HepG2 (cell line): ENCODE measurements around the gene CTU2. TPM values are rescaled to one million over a fixed set of nuclear protein-coding genes. Genes with fewer than 3 reads are reported as not detected.

Source experiments
- ATAC-seq: fragments of 200-7000 bp; cut with Tn5 transposase; 3 replicates; pipeline ENCODE4 v1.9.1; 2020; ENCODE audit warnings: mild to moderate bottlenecking, moderate library complexity
- BruUV-seq: library from RNA; stranded (reverse); fragments of 400-500 nt; replicated peaks from 2 replicates; lab custom pipeline; 2021; lab: Mats Ljungman, UMichigan
- CTCF ChIA-PET: fragments of 300-600 bp; formaldehyde crosslinking; extraction: SDS; loops from one replicate; lab custom pipeline; 2021; ENCODE audit warnings: low total read pairs, inconsistent platforms, low intra/inter-chr PET ratio; lab: Yijun Ruan, JAX
- POLR2A ChIA-PET: fragments of 350-600 bp; sonication (Branson Sonifier 250); formaldehyde crosslinking; loops from one replicate; lab custom pipeline; 2020; ENCODE audit warnings: antibody characterized with exemption, inconsistent platforms; lab: Yijun Ruan, JAX
- DNase-seq: peaks from one replicate; pipeline ENCODE4 v3.0.0-alpha.2; 2015; ENCODE audit warnings: low spot score
- FAIRE-seq: peaks from 3 replicates; lab custom pipeline; 2011; peaks lifted over from hg19 to GRCh38; lab: Jason Lieb, UNC
- H2AFZ ChIP-seq: one replicate; pipeline ENCODE4 v1.6.1; 2011; ENCODE audit warnings: low read length, inconsistent platforms
- H3K27ac ChIP-seq: fragments of 300-600 bp; 3 replicates; pipeline ENCODE4 v1.8.0; 2011; ENCODE audit warnings: mixed run types, mild to moderate bottlenecking, mixed read lengths, low read length, inconsistent platforms; ENCODE audit not compliant: insufficient read depth; ENCODE audit errors: extremely low read length
- H3K27me3 ChIP-seq, 2 experiments: fragments of 200-600 bp in 1 of 2; 2 replicates in 1 of 2; 3 replicates in 1 of 2; pipeline versions ENCODE4 v1.6.0 to v1.8.0; 2011; ENCODE audit warnings: low read length in 2 of 2, mild to moderate bottlenecking in 2 of 2, moderate library complexity in 2 of 2, inconsistent platforms in 1 of 2; ENCODE audit not compliant: insufficient read depth in 2 of 2, control insufficient read depth in 1 of 2
- H3K36me3 ChIP-seq, 2 experiments: fragments of 200-600 bp in 1 of 2; replicated peaks in 1 of 2; 2 replicates in 1 of 2; 3 replicates in 1 of 2; pipeline versions ENCODE4 v1.5.1 to v1.8.0; 2011; ENCODE audit warnings: low read length in 2 of 2, inconsistent platforms in 1 of 2; ENCODE audit not compliant: insufficient read depth in 2 of 2, control insufficient read depth in 1 of 2
- H3K4me1 ChIP-seq: 2 replicates; pipeline ENCODE4 v1.5.1; 2012; ENCODE audit warnings: low read length, inconsistent platforms; ENCODE audit not compliant: insufficient read depth
- H3K4me2 ChIP-seq: 2 replicates; pipeline ENCODE4 v1.6.0; 2011; ENCODE audit warnings: low read depth, low read length, inconsistent platforms
- H3K4me3 ChIP-seq, 3 experiments: fragments of 200-600 bp in 1 of 3; sonication (generic), shearing (Covaris generic) in 1 of 3; replicated peaks in 1 of 3; 2 replicates each; pipeline ENCODE4 v1.5.1; 2011 to 2016; ENCODE audit warnings: low read length in 3 of 3, inconsistent platforms in 2 of 3, low read depth in 2 of 3, mild to moderate bottlenecking in 2 of 3, control low read depth in 1 of 3, mixed read lengths in 1 of 3; ENCODE audit not compliant: insufficient read depth in 1 of 3
- H3K79me2 ChIP-seq: one replicate; pipeline ENCODE4 v1.6.1; 2011; ENCODE audit warnings: low read length, inconsistent platforms; ENCODE audit not compliant: insufficient read depth
- H3K9ac ChIP-seq: 2 replicates; pipeline ENCODE4 v1.6.0; 2011; ENCODE audit warnings: mild to moderate bottlenecking, low read depth, low read length, inconsistent platforms; ENCODE audit not compliant: insufficient read depth
- H3K9me3 ChIP-seq: 2 replicates; pipeline ENCODE4 v1.5.1; 2012; ENCODE audit warnings: mild to moderate bottlenecking, low read length
- H4K20me1 ChIP-seq: 2 replicates; pipeline ENCODE4 v1.6.0; 2011; ENCODE audit warnings: inconsistent platforms, mild to moderate bottlenecking, low read length, moderate library complexity; ENCODE audit not compliant: insufficient read depth
- CCDC6 ChIP-seq: sonication (generic); formaldehyde crosslinking; IDR thresholded peaks from 2 replicates; pipeline ENCODE4 v1.8.1; 2022; ENCODE audit warnings: mild to moderate bottlenecking, missing genetic modification reagents, moderate library complexity
- GLI4 ChIP-seq: sonication (generic); formaldehyde crosslinking; IDR thresholded peaks from 2 replicates; pipeline ENCODE4 v1.5.1; 2020; ENCODE audit warnings: missing genetic modification reagents, mild to moderate bottlenecking, moderate library complexity, borderline replicate concordance
- PHF20 ChIP-seq: sonication (generic); formaldehyde crosslinking; IDR thresholded peaks from 2 replicates; pipeline ENCODE4 v1.5.0; 2020; ENCODE audit warnings: mild to moderate bottlenecking, missing genetic modification reagents
- ZC3H4 ChIP-seq: sonication (generic); formaldehyde crosslinking; IDR thresholded peaks from 2 replicates; pipeline ENCODE4 v1.4.0; 2020; ENCODE audit warnings: missing genetic modification reagents, borderline replicate concordance
- ZNF121 ChIP-seq: sonication (generic); formaldehyde crosslinking; IDR thresholded peaks from 2 replicates; pipeline ENCODE4 v1.5.0; 2020; ENCODE audit warnings: mild to moderate bottlenecking, missing genetic modification reagents
- ZNF607 ChIP-seq: sonication (generic); formaldehyde crosslinking; IDR thresholded peaks from 2 replicates; pipeline ENCODE4 v1.5.1; 2020; ENCODE audit warnings: missing genetic modification reagents, mild to moderate bottlenecking, borderline replicate concordance
- WGBS: methylation state at CpG from one replicate; pipeline ENCODE4 v1.1.6; 2017; ENCODE audit warnings: low lambda C conversion rate; 5-methylcytosine and 5-hydroxymethylcytosine counted together
- in situ Hi-C: cut with HindIII; loops from 2 replicates; pipeline ENCODE4 v1.10.0; 2017; ENCODE audit warnings: low pct_unique_long_range_greater_than_20kb; ENCODE audit not compliant: extremely low pct_ligation_motif_present
- intact Hi-C: fragments of 100-400 bp; cut with micrococcal nuclease; formaldehyde crosslinking; loops from one replicate; pipeline ENCODE4 v1.10.0; 2022; ENCODE audit not compliant: unreplicated experiment
- polyA plus RNA-seq, 8 experiments: library from polyadenylated mRNA; depleted of rRNA in 3 of 8; stranded (reverse) in 7 of 8; unstranded in 1 of 8; fragments of >200 nt; fragmentation: Illumina TruSeq in 4 of 8; extraction: Trizol in 4 of 8; gene quantifications; 2 replicates each; pipeline versions ENCODE4 v1.2.1 to v1.2.3, GENCODE V29; 2011 to 2016; ENCODE audit warnings: low read depth in 4 of 8, missing spikeins in 1 of 8, mixed read lengths in 1 of 8; ENCODE audit not compliant: insufficient read depth in 1 of 8
- total RNA-seq, 5 experiments: library from RNA; depleted of rRNA; stranded (reverse); fragments of >200 nt; fragmentation: Illumina TruSeq; extraction: Trizol; gene quantifications; 2 replicates each; pipeline ENCODE4 v1.2.3, GENCODE V29; 2016; ENCODE audit warnings: low read depth in 1 of 5
- TF ChIP-seq, protein P1 (sequence below): sonication (generic); formaldehyde crosslinking; IDR thresholded peaks from 2 replicates; pipeline ENCODE4 v1.5.0; 2020; ENCODE audit warnings: mild to moderate bottlenecking, missing genetic modification reagents

CTU2 gene
- total and polyA plus RNA-seq, 2 of the 13 experiments (the other 11 are each of a cell fraction or from before 2014, with no cell fraction given), result 13.3 to 21.9 TPM

DNA sequence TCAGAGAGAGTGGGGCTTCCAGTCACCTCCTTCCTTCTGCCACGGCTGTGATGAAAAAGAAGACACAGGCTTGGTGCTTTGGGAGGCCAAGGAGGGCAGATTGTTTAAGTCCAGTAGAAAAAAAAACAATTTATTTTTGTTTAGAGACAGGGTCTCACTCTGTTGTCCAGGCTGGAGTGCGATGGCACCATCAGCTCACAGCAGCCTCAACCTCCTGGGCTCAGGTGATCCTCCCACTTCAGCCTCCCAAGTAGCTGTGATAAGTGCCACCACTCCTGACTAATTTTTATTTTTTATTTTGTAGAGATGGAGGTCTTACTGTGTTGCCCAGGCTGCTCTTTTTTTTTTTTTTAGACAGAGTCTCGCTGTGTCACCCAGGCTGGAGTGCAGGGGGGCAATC lies 40.7 kb upstream of the CTU2 start:
- H3K4me2 ChIP-seq, result no peak overlapping the region
- intact Hi-C loops, result no loop called here
- H3K36me3 ChIP-seq, result peaks cover 0 to 7% of the 10 kb centered on the region in 2 experiments; a peak in 3 of 5 replicates
- CTCF ChIA-PET, result no interaction called here
- peaks cover 16% of the 10 kb centered on the region for H4K20me1 ChIP-seq
- no peaks in the 10 kb centered on the region for H3K27me3 ChIP-seq
- H3K4me3 ChIP-seq, result no peak overlapping the region
- H3K79me2 ChIP-seq, result peaks cover 51% of the 10 kb centered on the region
- POLR2A ChIA-PET, result no interaction called here
- no peak for TF ChIP-seq CCDC6 (CRISPR knock-in tag)
- TF ChIP-seq GLI4 (CRISPR knock-in tag), result no peak
- no peak for TF ChIP-seq ZC3H4 (CRISPR knock-in tag)
- no peak for TF ChIP-seq ZNF607
- TF ChIP-seq, protein P1, sequence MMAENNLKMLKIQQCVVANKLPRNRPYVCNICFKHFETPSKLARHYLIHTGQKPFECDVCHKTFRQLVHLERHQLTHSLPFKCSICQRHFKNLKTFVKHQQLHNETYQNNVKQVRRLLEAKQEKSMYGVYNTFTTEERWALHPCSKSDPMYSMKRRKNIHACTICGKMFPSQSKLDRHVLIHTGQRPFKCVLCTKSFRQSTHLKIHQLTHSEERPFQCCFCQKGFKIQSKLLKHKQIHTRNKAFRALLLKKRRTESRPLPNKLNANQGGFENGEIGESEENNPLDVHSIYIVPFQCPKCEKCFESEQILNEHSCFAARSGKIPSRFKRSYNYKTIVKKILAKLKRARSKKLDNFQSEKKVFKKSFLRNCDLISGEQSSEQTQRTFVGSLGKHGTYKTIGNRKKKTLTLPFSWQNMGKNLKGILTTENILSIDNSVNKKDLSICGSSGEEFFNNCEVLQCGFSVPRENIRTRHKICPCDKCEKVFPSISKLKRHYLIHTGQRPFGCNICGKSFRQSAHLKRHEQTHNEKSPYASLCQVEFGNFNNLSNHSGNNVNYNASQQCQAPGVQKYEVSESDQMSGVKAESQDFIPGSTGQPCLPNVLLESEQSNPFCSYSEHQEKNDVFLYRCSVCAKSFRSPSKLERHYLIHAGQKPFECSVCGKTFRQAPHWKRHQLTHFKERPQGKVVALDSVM (CRISPR knock-in tag), result peak; percentile 43; the same call in 1 of the 2 replicates
- peak; percentile 82 for TF ChIP-seq ZNF121 (CRISPR knock-in tag)
- no peak for TF ChIP-seq PHF20 (CRISPR knock-in tag)
- in situ Hi-C loops, result no loop called here
- 99% methylated on average over 3 of the region's 3 CpGs for WGBS
- no peaks in the 10 kb centered on the region for H3K9me3 ChIP-seq
- H3K4me1 ChIP-seq, result peaks cover 27% of the 10 kb centered on the region
- no peak for FAIRE-seq
- DNase-seq, result no peak
- BruUV-seq, result no TSS peak
- no peak overlapping the region for H2AFZ ChIP-seq
- H3K9ac ChIP-seq, result no peak overlapping the region
- no peak for ATAC-seq
- H3K27ac ChIP-seq, result no peak overlapping the region
